Peyer's patch (tissue), 4 donors: ENCODE measurements around the gene WWP2. TPM values are rescaled to one million over a fixed set of nuclear protein-coding genes. Genes with fewer than 3 reads are reported as not detected.
"Not testable (repeated sequence)": the region's sequence is repeated elsewhere in the genome, so short reads cannot be mapped to it uniquely, and the experiment has no call there.

Source experiments
- DNase-seq, 3 donors: peaks; one replicate each; pipeline ENCODE4 v3.0.0-alpha.2; 2017 to 2019
- H3K27ac ChIP-seq, 4 donors: fragments of 200-600 bp; sonication (generic); one replicate each; pipeline ENCODE4 v1.5.1; 2016 to 2019
- H3K27me3 ChIP-seq, 2 donors: fragments of 200-600 bp; sonication (generic); one replicate each; pipeline ENCODE4 v1.5.1; 2019
- H3K36me3 ChIP-seq, 3 donors: fragments of 200-600 bp; sonication (generic); one replicate each; pipeline ENCODE4 v1.5.1; 2016 to 2019
- H3K4me1 ChIP-seq, 4 donors: fragments of 200-600 bp; sonication (generic); one replicate each; pipeline ENCODE4 v1.5.1; 2016 to 2019
- H3K4me3 ChIP-seq, 4 donors: fragments of 200-600 bp; sonication (generic); 1 replicate in 3 of 4; 2 replicates in 1 of 4; pipeline ENCODE4 v1.5.1; 2016 to 2019; ENCODE audit warnings: mild to moderate bottlenecking in 1 of 4
- H3K9me3 ChIP-seq, 4 donors: fragments of 200-600 bp; sonication (generic); one replicate each; pipeline ENCODE4 v1.5.1; 2016 to 2019; ENCODE audit warnings: mild to moderate bottlenecking in 1 of 4
- small RNA-seq, 2 donors: library from RNA; depleted of rRNA; stranded (forward); fragments of <200 nt; gene quantifications; one replicate each; pipeline ENCODE3, GENCODE V24; 2016
- total RNA-seq, 4 donors: library from RNA; depleted of rRNA; stranded (reverse); fragments of >200 nt; gene quantifications; one replicate each; pipeline ENCODE4 v1.1.0, GENCODE V29; 2016

The WWP2 gene
- total RNA-seq, 4 donors from 2014 or later, result 93.5 to 199 (median 111) TPM

DNA sequence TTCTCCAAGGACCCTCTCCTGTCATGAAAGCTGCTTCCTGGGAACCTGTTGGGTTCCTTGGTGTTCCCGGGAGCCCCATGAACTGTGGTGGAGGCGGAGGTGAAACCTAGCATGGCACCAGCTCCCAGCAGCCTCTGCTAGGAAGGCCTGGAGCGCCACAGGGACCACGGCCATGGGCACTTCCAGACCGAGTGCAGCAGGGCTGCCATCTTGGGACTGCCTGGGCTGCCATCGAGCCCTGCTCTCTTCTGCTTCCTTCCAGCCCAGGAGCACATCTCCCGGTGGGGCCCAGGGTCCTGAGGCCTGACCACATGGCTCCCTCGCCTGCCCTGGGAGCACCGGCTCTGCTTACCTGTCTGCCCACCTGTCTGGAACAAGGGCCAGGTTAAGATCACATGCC is 201.2 kb downstream of the WWP2 start:
- H3K36me3 ChIP-seq, DNase-seq, H3K4me1 ChIP-seq, H3K27ac ChIP-seq, H3K9me3 ChIP-seq, H3K27me3 ChIP-seq, H3K4me3 ChIP-seq: not testable (repeated sequence)

DNA sequence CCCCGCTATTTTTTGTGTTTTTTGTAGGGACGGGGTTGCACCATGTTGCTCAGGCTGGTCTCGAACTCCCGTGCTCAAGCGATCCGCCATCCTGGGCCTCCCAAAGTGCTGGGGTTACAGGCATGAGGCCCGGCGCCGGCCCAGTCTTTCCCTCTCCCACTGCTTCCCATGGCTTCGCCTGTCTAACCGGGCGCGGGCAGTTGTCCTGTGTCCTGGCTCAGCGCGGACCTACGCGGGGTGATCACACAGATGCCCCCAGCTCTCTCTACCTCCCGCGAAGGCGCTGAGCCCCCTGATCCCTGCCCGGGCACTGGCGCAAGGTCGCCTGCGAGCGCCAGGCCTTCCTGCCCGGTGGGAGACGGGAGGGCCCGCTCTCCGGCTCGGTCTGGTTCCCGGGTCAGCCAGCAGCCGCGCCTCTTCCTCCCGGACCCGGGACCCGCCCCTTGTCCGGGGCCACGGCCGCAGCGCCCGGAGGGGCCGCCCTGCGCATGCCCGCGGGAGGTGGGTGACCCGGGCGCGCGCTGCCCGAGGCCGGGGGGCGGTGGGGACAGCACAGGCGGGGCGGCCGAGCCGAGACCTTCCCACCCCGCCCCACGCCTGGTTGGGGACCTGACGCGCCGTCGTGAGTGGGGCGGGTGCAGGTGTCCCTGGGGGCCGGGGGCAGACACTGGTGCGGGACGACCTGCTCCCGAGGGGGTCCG is 203.0 kb downstream of the WWP2 start:
- Histone ChIP-seq H3K27ac (peak overlapping the region in 2 of 4 donors; percentile 17 to 55), H3K4me3 (peak overlapping the region; percentile 27 to 62 (median 40))
- peak in 2 of 3 donors; percentile 49 to 61 for DNase-seq
- not testable (repeated sequence) for H3K36me3 ChIP-seq, H3K4me1 ChIP-seq, H3K9me3 ChIP-seq, H3K27me3 ChIP-seq

DNA sequence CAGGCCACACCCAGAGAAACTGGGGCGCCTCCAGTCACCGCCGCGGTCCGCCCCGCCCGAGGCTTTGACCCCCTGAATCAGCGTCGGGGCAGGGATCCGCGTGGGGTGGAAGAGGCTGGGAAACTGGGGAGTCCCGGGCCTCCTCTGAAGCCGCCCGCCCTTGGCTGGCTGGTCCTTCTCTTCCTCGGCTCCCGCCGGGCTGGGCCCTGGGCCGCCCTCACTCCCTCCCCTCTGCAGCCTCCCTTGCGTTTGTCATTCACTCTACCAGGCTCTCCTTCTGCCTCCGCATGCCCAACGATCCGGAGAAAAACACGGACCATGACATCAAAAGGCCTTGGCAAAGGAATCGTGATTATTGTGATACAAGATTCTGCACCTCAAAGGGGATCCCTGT is 203.5 kb downstream of the WWP2 start:
- not testable (repeated sequence) for H3K9me3 ChIP-seq, H3K27ac ChIP-seq, H3K4me1 ChIP-seq, H3K27me3 ChIP-seq, H3K36me3 ChIP-seq, DNase-seq
- peak overlapping the region in 3 of 4 donors; percentile 37 to 62 (median 44) for H3K4me3 ChIP-seq

DNA sequence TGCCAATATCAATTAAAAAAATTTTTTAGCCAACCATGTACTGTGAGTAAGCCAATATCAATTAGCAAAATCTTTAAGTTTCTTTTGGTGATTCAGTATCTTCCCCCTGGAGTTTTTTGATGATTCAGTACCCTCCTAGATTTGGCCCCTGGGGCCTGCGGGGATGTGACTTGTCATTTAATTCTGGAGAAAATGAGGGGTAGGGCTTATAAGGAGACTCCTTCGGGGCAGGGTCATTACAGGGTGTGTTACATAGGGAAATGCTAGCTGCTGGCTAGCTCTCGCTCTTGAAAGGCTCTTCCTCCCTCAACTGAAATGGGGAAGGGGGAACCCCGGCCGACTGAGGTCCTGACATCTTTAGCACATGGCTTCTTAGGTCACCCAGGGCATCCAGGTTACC is 205.6 kb downstream of the WWP2 start:
- not testable (repeated sequence) for H3K4me3 ChIP-seq, H3K9me3 ChIP-seq, DNase-seq, H3K27me3 ChIP-seq, H3K27ac ChIP-seq, H3K36me3 ChIP-seq, H3K4me1 ChIP-seq

DNA sequence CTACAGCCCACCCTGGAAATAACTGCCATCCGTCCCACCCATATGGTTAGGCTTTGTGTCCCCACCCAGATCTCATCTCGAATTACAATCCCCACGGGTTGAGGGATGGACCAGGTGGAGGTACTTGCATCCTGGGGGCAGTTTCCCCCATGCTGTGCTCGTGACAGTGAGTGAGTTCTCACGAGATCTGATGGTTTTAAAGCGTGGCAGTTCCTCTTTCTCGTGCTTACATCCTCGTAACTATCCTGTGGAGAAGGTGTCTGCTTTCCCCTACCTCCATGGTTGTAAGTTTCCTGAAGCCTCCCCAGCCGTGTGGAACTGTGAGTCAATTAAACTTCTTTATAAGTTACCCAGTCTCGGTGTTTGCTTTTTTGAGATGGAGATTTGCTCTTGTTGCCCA is 206.0 kb downstream of the WWP2 start:
- not testable (repeated sequence) for H3K36me3 ChIP-seq

DNA sequence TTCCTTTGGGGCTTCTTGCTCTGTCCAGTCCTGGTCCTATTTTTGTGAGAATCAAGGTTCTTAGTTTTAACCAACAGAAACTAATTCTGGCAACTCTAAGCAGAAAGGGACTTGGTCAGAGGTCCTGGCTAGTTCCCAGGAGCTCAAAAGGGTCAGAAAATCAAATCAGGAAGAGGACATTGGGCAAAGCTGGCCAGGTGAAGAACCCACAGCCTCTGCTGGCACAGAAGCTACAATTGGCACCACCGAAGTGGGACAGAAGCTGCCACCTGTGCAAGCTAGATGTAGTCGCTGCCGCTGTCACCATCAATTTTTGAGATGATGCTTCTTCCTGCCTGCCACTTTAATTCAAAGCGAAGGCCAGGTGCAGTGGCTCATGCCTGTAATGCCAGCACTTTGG is 207.5 kb downstream of the WWP2 start:
- not testable (repeated sequence) for H3K27ac ChIP-seq, DNase-seq, H3K4me1 ChIP-seq, H3K9me3 ChIP-seq, H3K27me3 ChIP-seq, H3K36me3 ChIP-seq, H3K4me3 ChIP-seq

More for the DNA sequence above, 206.0 kb downstream of the WWP2 start:
- H3K9me3 ChIP-seq, H3K27me3 ChIP-seq, H3K4me1 ChIP-seq, H3K27ac ChIP-seq, H3K4me3 ChIP-seq, DNase-seq: not testable (repeated sequence)

DNA sequence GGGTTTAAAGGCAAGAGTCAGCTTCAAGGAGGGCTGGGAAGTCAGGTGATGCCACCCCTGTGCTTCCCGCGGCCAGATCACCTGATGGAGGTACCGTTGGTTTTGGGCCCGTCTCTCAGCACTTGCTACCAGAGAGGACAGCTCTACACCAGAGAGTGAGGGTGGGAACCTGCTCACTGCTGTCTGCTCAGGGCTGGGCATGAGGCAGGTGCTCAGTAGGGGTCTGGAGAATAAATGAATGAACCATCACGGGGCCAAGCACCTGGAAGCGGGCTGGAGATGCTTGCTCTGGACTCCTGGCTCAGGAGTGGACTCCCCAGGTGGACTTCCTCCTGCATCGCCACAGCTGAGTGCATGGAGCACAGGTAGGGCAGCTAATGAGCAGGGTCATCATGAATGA is 210.0 kb downstream of the WWP2 start:
- not testable (repeated sequence) for H3K4me1 ChIP-seq, H3K27ac ChIP-seq, H3K27me3 ChIP-seq, H3K9me3 ChIP-seq, H3K36me3 ChIP-seq, DNase-seq, H3K4me3 ChIP-seq

DNA sequence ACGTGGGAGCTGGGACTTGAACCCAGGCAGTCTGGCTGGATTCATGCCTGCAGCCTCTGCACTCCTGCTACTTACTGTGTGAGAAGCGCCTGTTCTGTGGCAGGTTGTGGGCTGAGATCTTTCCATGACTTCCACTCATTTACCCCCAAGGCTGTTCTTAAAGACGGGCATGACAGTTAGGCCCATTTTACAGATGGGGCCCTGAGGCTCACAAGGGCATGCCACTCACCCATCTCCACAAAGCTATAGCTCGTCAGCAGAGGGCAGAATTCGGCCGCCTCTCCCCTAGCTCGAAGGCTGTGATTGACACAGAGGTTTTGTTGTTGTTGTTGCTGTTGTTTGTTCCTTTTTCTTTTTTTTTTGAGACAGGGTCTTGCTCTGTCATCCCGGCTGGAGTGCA is 210.8 kb downstream of the WWP2 start:
- not testable (repeated sequence) for H3K4me1 ChIP-seq, H3K4me3 ChIP-seq, DNase-seq, H3K9me3 ChIP-seq, H3K27ac ChIP-seq, H3K27me3 ChIP-seq, H3K36me3 ChIP-seq

DNA sequence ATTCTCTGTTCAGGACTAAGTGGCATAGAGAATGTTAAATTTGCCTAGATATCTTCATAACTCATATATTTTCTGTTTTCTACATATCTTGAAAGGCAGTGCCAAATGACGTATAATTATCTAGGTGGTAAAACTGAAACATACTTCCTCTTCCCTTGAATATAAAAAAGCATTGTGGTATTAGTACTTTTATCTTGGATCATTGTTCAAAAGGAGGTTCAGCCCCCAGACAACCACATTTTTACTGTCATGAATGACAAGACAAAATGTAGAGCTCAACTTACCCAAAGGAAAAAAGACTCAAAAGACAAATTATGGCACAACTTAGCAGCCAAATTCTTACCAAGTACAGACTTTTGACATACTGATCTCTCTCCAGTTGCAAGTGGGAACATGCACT is 223.1 kb downstream of the WWP2 start:
- not testable (repeated sequence) for H3K4me3 ChIP-seq, H3K4me1 ChIP-seq, H3K27me3 ChIP-seq, H3K27ac ChIP-seq, DNase-seq, H3K9me3 ChIP-seq
- H3K36me3 ChIP-seq, result peaks cover 0 to 20% (median 0%) of the 10 kb centered on the region in 3 donors

Small RNA genes within 50 kb of the gene (small RNA-seq; reads per million reads assigned to genes)
- gene AC026468.1 (0 reads per million in 2 donors), gene MIR140 (101 to 314 reads per million in 2 donors), gene RF00091 (0 reads per million in 2 donors)

Other genes starting within 250 kb of the WWP2 start
- 10 to 100 TPM; 40.5 to 93.3 (median 66.8) TPM for gene NFAT5, start 196.4 kb upstream of the WWP2 start, total RNA-seq
- gene NQO1, start 35.8 kb upstream of the WWP2 start, total RNA-seq, result 100 to 1,000 TPM in 3 of 4 donors, 10 to 100 TPM in 1; 42.4 to 311 (median 144) TPM
- gene NOB1, start 7.4 kb upstream of the WWP2 start, total RNA-seq, result 10 to 100 TPM; 13.5 to 37.1 (median 27.7) TPM
- gene CLEC18A, start 189.0 kb downstream of the WWP2 start, total RNA-seq, result 1 to 10 TPM in 3 of 4 donors, under 1 TPM in 1; 0.83 to 9.9 (median 4.9) TPM